Measurements from ENCODE around the gene CALHM4.
"Not testable (repeated sequence)": the region's sequence is repeated elsewhere in the genome, so short reads cannot be mapped to it uniquely, and the experiment has no call there.

CALHM4 gene

GRCh38 chr6:116568111-116568510 lies 14.6 kb downstream of the CALHM4 start:
- in situ Hi-C loops (cut with HindIII; ENCODE audit: low pct_ligation_motif_present, low pct_unique_long_range_greater_than_20kb, low sequenced_read_pairs), result no loop called here
- no peak for DNase-seq

GRCh38 chr6:116568821-116569755 lies 15.5 kb downstream of the CALHM4 start:
- no peak for DNase-seq
- in situ Hi-C loops (cut with HindIII; ENCODE audit: low pct_ligation_motif_present, low pct_unique_long_range_greater_than_20kb, low sequenced_read_pairs), result no loop called here

DNA sequence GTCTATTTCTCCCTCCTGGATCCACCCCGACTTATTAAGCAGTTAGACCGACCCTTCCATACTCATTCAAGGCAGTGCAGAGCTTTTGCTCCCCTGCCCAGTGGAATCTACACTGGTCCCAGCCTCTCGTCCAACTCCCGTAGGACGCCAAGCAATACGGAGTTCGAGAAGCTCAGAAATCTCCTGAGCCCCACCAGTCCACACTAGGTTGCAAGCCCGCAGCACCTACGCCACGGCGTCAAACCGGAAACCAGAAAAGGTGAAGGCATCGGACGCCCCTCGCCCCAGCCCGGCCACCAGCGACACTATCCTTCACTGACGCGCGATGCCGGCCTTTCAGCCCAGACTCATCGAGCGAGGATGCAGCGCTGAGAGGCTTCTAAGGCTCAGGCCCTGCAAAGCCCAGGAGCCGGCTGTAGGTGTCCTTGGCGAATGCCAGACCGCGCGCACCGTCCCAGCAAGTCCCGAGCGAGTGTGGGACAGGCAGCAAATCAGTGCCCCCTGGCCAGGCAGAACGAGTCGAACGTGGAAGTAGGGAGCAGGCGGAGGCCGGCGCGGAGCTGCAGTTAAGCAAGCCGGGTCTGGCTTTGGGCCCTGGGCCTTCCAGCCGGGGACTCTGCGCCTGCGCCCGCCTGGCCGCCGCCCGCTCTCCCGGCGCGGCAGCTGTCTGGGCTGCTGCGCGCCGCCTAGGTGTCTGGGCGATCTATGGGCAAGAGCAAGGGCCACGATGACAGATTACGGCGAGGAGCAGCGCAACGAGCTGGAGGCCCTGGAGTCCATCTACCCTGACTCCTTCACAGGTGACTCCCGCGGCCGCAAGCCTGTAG lies 17.5 kb downstream of the CALHM4 start, which contains the start of gene RWDD1:
RWDD1 (plus strand) TSS at position 649 of the 827 bp plus-strand sequence; CDS start at position 728, 79 bp downstream.
- in situ Hi-C loops (cut with HindIII; ENCODE audit: low pct_ligation_motif_present, low pct_unique_long_range_greater_than_20kb, low sequenced_read_pairs), result no loop called here
- DNase-seq, result peak; percentile 97

- in situ Hi-C loops (cut with HindIII; ENCODE audit: low pct_ligation_motif_present, low pct_unique_long_range_greater_than_20kb, low sequenced_read_pairs), result no loop called here
- DNase-seq, result no peak
These were observed 18.1 kb downstream of the CALHM4 start for GRCh38 chr6:116571683-116572000.

- peak; percentile 48 for DNase-seq
These were observed 18.6 kb downstream of the CALHM4 start for GRCh38 chr6:116572162-116572561.

DNA sequence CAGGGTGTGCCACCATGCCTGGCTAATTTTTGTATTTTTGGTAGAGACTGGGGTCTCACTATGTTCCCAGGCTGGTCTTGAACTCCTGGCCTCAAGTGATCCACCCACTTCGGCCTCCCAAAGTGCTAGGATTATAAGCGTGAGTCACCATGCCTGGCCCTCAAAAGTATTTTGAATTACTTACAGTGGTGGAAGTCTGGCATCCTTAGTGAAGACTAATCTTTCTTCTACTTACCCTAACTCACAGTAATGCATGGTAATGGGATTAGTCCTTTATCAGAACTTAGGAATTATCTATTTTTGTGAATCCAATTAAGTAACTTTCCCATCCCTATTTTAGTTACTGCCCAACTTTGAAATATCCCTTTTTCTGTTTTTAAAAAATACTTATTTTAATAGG lies 21.7 kb downstream of the CALHM4 start:
- in situ Hi-C loops (cut with HindIII; ENCODE audit: low pct_ligation_motif_present, low pct_unique_long_range_greater_than_20kb, low sequenced_read_pairs), result no loop called here
- no peak for DNase-seq

More at GRCh38 chr6:116572162-116572561, 18.6 kb downstream of the CALHM4 start:
- in situ Hi-C loops (cut with HindIII; ENCODE audit: low pct_ligation_motif_present, low pct_unique_long_range_greater_than_20kb, low sequenced_read_pairs), result no loop called here

GRCh38 chr6:116577486-116577885 lies 23.9 kb downstream of the CALHM4 start:
- in situ Hi-C loops (cut with HindIII; ENCODE audit: low pct_ligation_motif_present, low pct_unique_long_range_greater_than_20kb, low sequenced_read_pairs), result no loop called here
- DNase-seq, result no peak

DNA sequence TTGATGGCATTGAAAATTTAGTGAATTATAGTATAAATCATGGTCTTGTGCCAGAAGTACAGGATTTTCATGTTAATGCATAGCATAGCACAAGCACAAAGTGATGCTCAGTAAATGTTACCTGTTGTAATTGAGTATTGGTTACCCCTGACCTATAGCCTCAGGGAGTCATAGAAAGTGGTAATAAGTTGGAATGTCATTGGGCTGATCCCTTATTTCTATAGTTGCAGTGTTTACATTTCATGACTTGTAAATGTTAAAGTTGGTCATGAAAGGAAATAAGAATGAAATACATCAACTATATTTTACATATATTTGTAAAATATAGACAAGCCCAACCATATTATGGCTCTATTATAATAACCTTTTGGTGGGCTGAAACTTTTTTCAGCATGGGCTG lies 24.8 kb downstream of the CALHM4 start:
- DNase-seq, result no peak
- in situ Hi-C loops (cut with HindIII; ENCODE audit: low pct_ligation_motif_present, low pct_unique_long_range_greater_than_20kb, low sequenced_read_pairs), result no loop called here

DNA sequence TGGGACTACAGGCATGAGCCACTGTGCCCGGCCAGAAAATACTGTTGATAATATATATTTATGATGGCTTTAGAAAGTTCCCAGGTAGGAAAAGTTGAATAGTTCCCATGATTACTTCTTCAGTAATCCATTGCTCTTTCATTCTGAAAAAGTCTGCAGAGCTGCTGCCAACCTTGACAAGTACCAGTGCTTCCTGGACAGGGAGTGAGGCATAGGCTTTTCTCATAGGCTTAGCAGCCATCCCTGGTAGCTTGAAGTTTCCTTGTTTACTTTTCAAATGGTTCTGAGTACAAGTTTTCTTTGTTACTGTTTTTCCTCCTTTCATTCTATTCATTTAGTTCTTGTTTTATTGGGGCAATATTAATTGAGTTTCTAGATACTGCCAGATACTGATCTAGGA lies 25.6 kb downstream of the CALHM4 start:
- no peak for DNase-seq
- in situ Hi-C loops (cut with HindIII; ENCODE audit: low pct_ligation_motif_present, low pct_unique_long_range_greater_than_20kb, low sequenced_read_pairs), result no loop called here

DNA sequence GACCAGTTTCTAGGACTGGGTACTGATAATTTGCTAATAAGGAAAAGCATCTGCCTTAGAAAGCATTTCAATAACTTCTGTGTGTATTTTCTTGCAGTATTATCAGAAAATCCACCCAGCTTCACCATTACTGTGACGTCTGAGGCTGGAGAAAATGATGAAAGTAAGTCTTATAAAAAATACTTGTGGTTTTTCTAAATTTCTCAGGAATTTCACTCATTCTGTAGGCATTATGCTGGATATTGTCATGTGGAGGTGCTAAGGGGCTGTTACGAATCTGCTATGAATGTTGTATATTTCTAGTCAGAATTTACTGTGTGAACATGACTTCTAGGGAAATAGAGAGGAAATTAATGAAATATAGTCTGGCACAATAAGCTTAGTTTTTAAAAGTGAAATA lies 26.6 kb downstream of the CALHM4 start:
- in situ Hi-C loops (cut with HindIII; ENCODE audit: low pct_ligation_motif_present, low pct_unique_long_range_greater_than_20kb, low sequenced_read_pairs), result no loop called here
- DNase-seq, result no peak

DNA sequence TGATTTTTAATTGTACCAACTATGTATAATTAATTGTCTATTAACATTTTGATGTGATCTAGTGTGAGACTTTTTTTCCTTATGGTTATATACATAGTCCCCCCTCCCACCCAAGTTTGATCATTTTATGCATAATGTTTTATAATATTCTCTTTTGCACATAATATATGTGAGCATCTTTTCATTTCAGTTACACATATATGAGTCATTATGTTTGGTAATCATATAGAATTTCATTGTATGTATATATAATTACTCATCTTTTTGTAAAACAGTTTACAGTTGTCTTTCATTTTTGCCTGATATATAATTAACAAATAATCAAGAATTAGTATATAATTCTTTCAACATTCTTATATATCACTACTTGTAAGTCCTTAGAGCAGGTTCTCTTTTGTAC lies 32.7 kb downstream of the CALHM4 start:
- DNase-seq, result no peak
- in situ Hi-C loops (cut with HindIII; ENCODE audit: low pct_ligation_motif_present, low pct_unique_long_range_greater_than_20kb, low sequenced_read_pairs), result no loop called here

GRCh38 chr6:116586738-116587137 lies 33.2 kb downstream of the CALHM4 start:
- in situ Hi-C loops (cut with HindIII; ENCODE audit: low pct_ligation_motif_present, low pct_unique_long_range_greater_than_20kb, low sequenced_read_pairs), result no loop called here
- DNase-seq, result no peak

DNA sequence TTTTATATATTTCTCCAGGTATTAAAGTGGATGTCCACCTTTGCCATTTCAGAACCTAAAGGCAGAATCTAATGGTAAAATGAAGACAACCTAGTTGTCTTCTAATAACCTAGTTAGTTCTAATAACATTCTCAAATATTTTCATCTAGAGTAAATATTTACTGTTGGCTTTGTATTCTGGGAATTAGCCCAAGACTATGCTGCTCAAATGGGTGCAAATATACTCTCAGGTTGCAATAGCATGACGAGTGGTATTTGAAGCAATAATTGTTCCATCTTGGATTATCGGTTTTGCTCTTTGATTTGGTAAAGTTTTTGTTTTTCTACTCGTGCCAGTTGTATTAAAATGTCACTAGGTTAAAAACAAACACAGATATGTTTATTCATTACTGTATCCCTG lies 41.7 kb downstream of the CALHM4 start:
- in situ Hi-C loops (cut with HindIII; ENCODE audit: low pct_ligation_motif_present, low pct_unique_long_range_greater_than_20kb, low sequenced_read_pairs), result no loop called here
- DNase-seq, result no peak

- in situ Hi-C loops (cut with HindIII; ENCODE audit: low pct_ligation_motif_present, low pct_unique_long_range_greater_than_20kb, low sequenced_read_pairs), result no loop called here
- DNase-seq, result peak; percentile 19
These were observed 43.3 kb downstream of the CALHM4 start for GRCh38 chr6:116596815-116597214.

DNA sequence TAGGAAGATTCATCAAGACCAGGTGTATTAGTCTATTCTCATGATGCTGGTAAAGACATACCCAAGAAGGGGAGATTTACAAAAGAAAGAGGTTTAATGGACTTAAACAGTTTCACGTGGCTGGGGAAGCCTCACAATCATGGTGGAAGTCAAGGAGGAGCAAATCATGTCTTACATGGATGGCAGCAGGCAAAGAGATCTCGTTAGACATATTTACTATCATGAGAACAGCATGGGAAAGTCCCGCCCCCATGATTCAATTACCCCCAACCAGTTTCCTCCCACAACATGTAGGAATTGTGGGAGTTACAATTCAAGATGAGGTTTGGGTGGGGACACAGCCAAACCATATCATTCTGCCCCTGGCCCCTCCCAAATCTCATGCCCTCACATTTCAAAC lies 50.4 kb downstream of the CALHM4 start:
- in situ Hi-C loops (cut with HindIII; ENCODE audit: low pct_ligation_motif_present, low pct_unique_long_range_greater_than_20kb, low sequenced_read_pairs); DNase-seq: not testable (repeated sequence)

- in situ Hi-C loops (cut with HindIII; ENCODE audit: low pct_ligation_motif_present, low pct_unique_long_range_greater_than_20kb, low sequenced_read_pairs); DNase-seq: not testable (repeated sequence)
These were observed 51.3 kb downstream of the CALHM4 start for GRCh38 chr6:116604868-116605267.

- DNase-seq, result no peak
- in situ Hi-C loops (cut with HindIII; ENCODE audit: low pct_ligation_motif_present, low pct_unique_long_range_greater_than_20kb, low sequenced_read_pairs), result no loop called here
These were observed 52.4 kb downstream of the CALHM4 start for GRCh38 chr6:116605935-116606334.
